ENCODE data around the gene DACH1. TPM values are rescaled to one million over a fixed set of nuclear protein-coding genes. Genes with fewer than 3 reads are reported as not detected.

The DACH1 gene
- total and polyA plus RNA-seq, 2 of the 8 experiments (the other 6 are each of a cell fraction or from before 2014, with no cell fraction given): 0.12 to 0.67 TPM

- Histone ChIP-seq H3K4me2 (ENCODE audit: insufficient read depth in 1 of 2, low read depth in 2 of 2, low read length in 2 of 2) (no peak overlapping the region), H4K8ac (ENCODE audit: extremely low read depth, insufficient read depth, low read length) (no peak overlapping the region), H2AFZ (ENCODE audit: low read length) (no peak overlapping the region), H3K56ac (replicated peaks; ENCODE audit: insufficient read length, low read depth, low read length) (no peak overlapping the region), H3K36me3 (ENCODE audit: control insufficient read depth in 2 of 4, insufficient read depth in 4 of 4, low read length in 3 of 4) (no peaks in the 10 kb centered on the region), H3K27me3 (replicated peaks in 1 of 4; ENCODE audit: control insufficient read depth in 3 of 4, extremely low read depth in 1 of 4, insufficient read depth in 3 of 4, low read length in 3 of 4) (no peaks in the 10 kb centered on the region), H2BK120ac (replicated peaks; ENCODE audit: low read depth, low read length) (no peak overlapping the region), H3K79me2 (ENCODE audit: control insufficient read depth in 1 of 2, insufficient read depth in 2 of 2, low read length in 2 of 2) (no peaks in the 10 kb centered on the region), H3K4me3 (ENCODE audit: extremely low read depth in 1 of 4, insufficient read depth in 2 of 4, low read depth in 3 of 4, low read length in 4 of 4) (no peak overlapping the region), H3K79me1 (ENCODE audit: low read depth, low read length) (no peaks in the 10 kb centered on the region), H3K23me2 (ENCODE audit: low read depth, low read length) (no peaks in the 10 kb centered on the region), H4K5ac (ENCODE audit: insufficient read length, low read depth, low read length) (no peak overlapping the region), H3K4me1 (replicated peaks in 1 of 4; ENCODE audit: control insufficient read depth in 3 of 4, insufficient read depth in 4 of 4, low read length in 3 of 4) (no peaks in the 10 kb centered on the region), H3K9ac (replicated peaks in 1 of 4; ENCODE audit: extremely low read depth in 1 of 4, low read depth in 3 of 4, low read length in 3 of 4) (no peak overlapping the region), H2BK20ac (ENCODE audit: low read length) (no peak overlapping the region), H2BK12ac (ENCODE audit: low read depth, low read length) (no peak overlapping the region), H3K27ac (ENCODE audit: low read depth, low read length) (no peak overlapping the region), H2BK5ac (ENCODE audit: low read depth, low read length) (no peak overlapping the region), H2AK5ac (ENCODE audit: low read depth, low read length) (no peak overlapping the region), H2BK15ac (ENCODE audit: low read length) (no peak overlapping the region), H3K14ac (ENCODE audit: insufficient read length) (no peak overlapping the region), H3K9me3 (ENCODE audit: insufficient read depth in 2 of 2, low read depth in 1 of 2, low read length in 1 of 2) (no peaks in the 10 kb centered on the region), H4K20me1 (replicated peaks in 1 of 2; ENCODE audit: control insufficient read depth in 1 of 2, insufficient read depth in 2 of 2, low read length in 2 of 2) (no peaks in the 10 kb centered on the region), H4K91ac (replicated peaks; ENCODE audit: insufficient read length, low read length) (no peak overlapping the region), H3K4ac (replicated peaks; ENCODE audit: insufficient read length, low read depth, low read length) (no peak overlapping the region), H3K18ac (ENCODE audit: extremely low read depth, low read length) (no peak overlapping the region), H3K23ac (ENCODE audit: insufficient read length) (no peak overlapping the region)
- WGBS, 2 experiments (ENCODE audit: extremely low coverage in 1 of 2, insufficient coverage in 1 of 2, insufficient read length in 1 of 2, insufficient replicate concordance in 2 of 2, low coverage in 1 of 2, low lambda C conversion rate in 2 of 2, missing lambda C conversion rate in 1 of 2): 87% methylated on average over 2 of the region's 2 CpGs; no CpG with 5 or more reads in 1 of the 2 experiments
- CTCF ChIA-PET (ENCODE audit: partially characterized antibody): no interaction called here
- POLR2A ChIA-PET (ENCODE audit: partially characterized antibody): no interaction called here
- DNase-seq (ENCODE audit: low read depth in 1 of 2, low spot score in 2 of 2) (no peak), FAIRE-seq (no peak)
- TF ChIP-seq HDAC2 (IDR thresholded peaks at IDR 0.05; ENCODE audit: borderline replicate concordance in 1 of 2, low read depth in 2 of 2, low read length in 2 of 2) (no peak), ATF2 (IDR thresholded peaks at IDR 0.05; ENCODE audit: low read length) (no peak), POLR2AphosphoS5 (IDR thresholded peaks at IDR 0.05; ENCODE audit: low read depth, low read length) (no peak), CTBP2 (IDR thresholded peaks at IDR 0.05; ENCODE audit: borderline replicate concordance, insufficient read depth, insufficient read length, low read length) (no peak)
These were observed 95.9 kb downstream of the DACH1 start for GRCh38 chr13:71771144-71771543.

Measured in H1 (cell line).